Dedifferentiated amniotic fluid mesenchymal stem cell (primary cell): ENCODE data around the gene GRIK2.

ENCODE experiments used
- DNase-seq: peaks from one replicate; pipeline ENCODE4 v3.0.0-alpha.2; 2016; ENCODE audit errors: extremely low spot score

Gene GRIK2

GRCh38 chr6:101779051-101779844 lies 385.7 kb downstream of the GRIK2 start:
- DNase-seq, result no peak

GRCh38 chr6:101783287-101783686 lies 389.8 kb downstream of the GRIK2 start:
- no peak for DNase-seq

GRCh38 chr6:101784094-101784493 lies 390.6 kb downstream of the GRIK2 start:
- DNase-seq, result no peak

GRCh38 chr6:101799531-101799930 lies 406.0 kb downstream of the GRIK2 start:
- DNase-seq, result no peak

GRCh38 chr6:101800598-101800997 lies 407.1 kb downstream of the GRIK2 start:
- no peak for DNase-seq

GRCh38 chr6:101803136-101803535 lies 409.6 kb downstream of the GRIK2 start:
- DNase-seq, result peak; percentile 15

- DNase-seq, result peak; percentile 28
These were observed 412.7 kb downstream of the GRIK2 start for GRCh38 chr6:101806241-101806640.

- DNase-seq, result no peak
These were observed 417.6 kb downstream of the GRIK2 start for GRCh38 chr6:101811108-101811507.

- DNase-seq, result no peak
These were observed 423.2 kb downstream of the GRIK2 start for GRCh38 chr6:101816716-101817115.

GRCh38 chr6:101818051-101818450 lies 424.5 kb downstream of the GRIK2 start:
- no peak for DNase-seq

- no peak for DNase-seq
These were observed 431.2 kb downstream of the GRIK2 start for GRCh38 chr6:101824551-101825345.

GRCh38 chr6:101826269-101826668 lies 432.8 kb downstream of the GRIK2 start:
- no peak for DNase-seq

- DNase-seq, result no peak
These were observed 433.2 kb downstream of the GRIK2 start for GRCh38 chr6:101826678-101827077.

GRCh38 chr6:101830501-101831031 lies 437.1 kb downstream of the GRIK2 start:
- no peak for DNase-seq

GRCh38 chr6:101832371-101832770 lies 438.9 kb downstream of the GRIK2 start:
- DNase-seq, result no peak

GRCh38 chr6:101840100-101840499 lies 446.6 kb downstream of the GRIK2 start:
- DNase-seq, result no peak

GRCh38 chr6:101845172-101845571 lies 451.7 kb downstream of the GRIK2 start:
- no peak for DNase-seq

GRCh38 chr6:101845621-101846020 lies 452.1 kb downstream of the GRIK2 start:
- no peak for DNase-seq

- DNase-seq, result no peak
These were observed 454.2 kb downstream of the GRIK2 start for GRCh38 chr6:101847690-101848089.

GRCh38 chr6:101851911-101852310 lies 458.4 kb downstream of the GRIK2 start:
- DNase-seq, result no peak

GRCh38 chr6:101853231-101854085 lies 459.9 kb downstream of the GRIK2 start:
- DNase-seq, result no peak

- no peak for DNase-seq
These were observed 482.9 kb downstream of the GRIK2 start for GRCh38 chr6:101876431-101876830.
